ENCODE data around the gene RASA1. TPM values are rescaled to one million over a fixed set of nuclear protein-coding genes. Genes with fewer than 3 reads are reported as not detected.
"Not testable (repeated sequence)": the region's sequence is repeated elsewhere in the genome, so short reads cannot be mapped to it uniquely, and the experiment has no call there.

Gene RASA1
- total RNA-seq, 2 donors from 2014 or later, result 34.8 to 37.0 TPM

DNA sequence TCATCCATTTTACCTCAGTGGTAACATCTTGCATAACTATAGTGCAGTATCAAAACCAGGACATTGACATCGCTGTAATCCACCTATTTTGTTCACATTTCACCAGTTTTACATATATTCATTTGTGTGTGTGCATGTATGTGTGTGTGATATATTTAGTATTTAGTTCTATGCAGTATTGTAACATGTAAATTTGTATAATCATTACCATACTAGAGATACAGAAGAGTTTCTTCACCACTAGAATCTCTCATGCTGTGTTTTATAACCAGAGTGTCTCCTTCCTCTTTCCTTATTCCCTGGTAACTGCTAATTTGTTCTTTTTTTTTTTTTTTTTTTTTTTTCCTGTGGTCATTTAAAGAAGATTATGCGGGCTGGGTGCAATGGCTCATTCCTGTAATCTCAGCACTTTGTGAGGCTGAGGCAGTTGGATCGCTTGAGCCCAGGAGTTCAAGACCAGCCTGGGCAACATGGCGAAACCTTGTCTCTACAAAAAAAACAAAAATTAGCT lies 11.0 kb downstream of the RASA1 start:
- no peaks in the 10 kb centered on the region for H3K27me3 ChIP-seq (replicated peaks; ENCODE audit: insufficient read depth)
- H3K4me3 ChIP-seq, result no peak overlapping the region
- peaks cover 3 to 22% of the 10 kb centered on the region in 2 donors for H3K4me1 ChIP-seq (ENCODE audit: control insufficient read depth in 1 of 2, low read depth in 2 of 2)
- ATAC-seq (ENCODE audit: insufficient number of reproducible peaks, low FRiP score, low read depth) (no peak), DNase-seq (ENCODE audit: low spot score) (no peak)
- no peaks in the 10 kb centered on the region for H3K36me3 ChIP-seq
- TF ChIP-seq, protein P1, sequence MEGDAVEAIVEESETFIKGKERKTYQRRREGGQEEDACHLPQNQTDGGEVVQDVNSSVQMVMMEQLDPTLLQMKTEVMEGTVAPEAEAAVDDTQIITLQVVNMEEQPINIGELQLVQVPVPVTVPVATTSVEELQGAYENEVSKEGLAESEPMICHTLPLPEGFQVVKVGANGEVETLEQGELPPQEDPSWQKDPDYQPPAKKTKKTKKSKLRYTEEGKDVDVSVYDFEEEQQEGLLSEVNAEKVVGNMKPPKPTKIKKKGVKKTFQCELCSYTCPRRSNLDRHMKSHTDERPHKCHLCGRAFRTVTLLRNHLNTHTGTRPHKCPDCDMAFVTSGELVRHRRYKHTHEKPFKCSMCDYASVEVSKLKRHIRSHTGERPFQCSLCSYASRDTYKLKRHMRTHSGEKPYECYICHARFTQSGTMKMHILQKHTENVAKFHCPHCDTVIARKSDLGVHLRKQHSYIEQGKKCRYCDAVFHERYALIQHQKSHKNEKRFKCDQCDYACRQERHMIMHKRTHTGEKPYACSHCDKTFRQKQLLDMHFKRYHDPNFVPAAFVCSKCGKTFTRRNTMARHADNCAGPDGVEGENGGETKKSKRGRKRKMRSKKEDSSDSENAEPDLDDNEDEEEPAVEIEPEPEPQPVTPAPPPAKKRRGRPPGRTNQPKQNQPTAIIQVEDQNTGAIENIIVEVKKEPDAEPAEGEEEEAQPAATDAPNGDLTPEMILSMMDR (IDR thresholded peaks at IDR 0.05), result no peak
- no peaks in the 10 kb centered on the region for H3K9me3 ChIP-seq
- no peak overlapping the region for H3K27ac ChIP-seq

DNA sequence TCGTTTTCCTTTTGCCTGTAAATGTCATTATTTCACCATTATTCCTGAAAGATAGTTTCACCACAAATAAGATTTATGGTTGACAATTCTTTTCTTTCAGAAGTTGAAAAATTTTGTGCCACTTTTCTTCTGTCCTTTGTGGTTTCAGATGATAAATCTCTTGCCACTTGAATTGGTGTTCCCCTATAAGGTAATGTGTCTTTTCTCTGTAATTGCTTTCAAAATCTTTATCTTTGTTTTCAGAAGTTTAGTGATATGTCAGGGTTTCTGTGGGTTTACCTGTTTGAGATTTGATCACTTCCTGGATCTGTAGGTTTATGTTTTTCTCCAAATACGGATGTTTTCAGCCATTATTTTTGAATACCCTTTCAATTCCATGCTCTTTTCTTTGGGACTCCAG lies 14.6 kb downstream of the RASA1 start:
- no peaks in the 10 kb centered on the region for H3K9me3 ChIP-seq
- DNase-seq (ENCODE audit: low spot score), result no peak
- H3K36me3 ChIP-seq, result no peaks in the 10 kb centered on the region
- H3K4me3 ChIP-seq, result no peak overlapping the region
- TF ChIP-seq, protein P1 (IDR thresholded peaks at IDR 0.05), result no peak
- no peaks in the 10 kb centered on the region for H3K27me3 ChIP-seq (replicated peaks; ENCODE audit: insufficient read depth)
- peaks cover 3 to 16% of the 10 kb centered on the region in 2 donors for H3K4me1 ChIP-seq (ENCODE audit: control insufficient read depth in 1 of 2, low read depth in 2 of 2)
- ATAC-seq (ENCODE audit: insufficient number of reproducible peaks, low FRiP score, low read depth), result no peak
- no peak overlapping the region for H3K27ac ChIP-seq

DNA sequence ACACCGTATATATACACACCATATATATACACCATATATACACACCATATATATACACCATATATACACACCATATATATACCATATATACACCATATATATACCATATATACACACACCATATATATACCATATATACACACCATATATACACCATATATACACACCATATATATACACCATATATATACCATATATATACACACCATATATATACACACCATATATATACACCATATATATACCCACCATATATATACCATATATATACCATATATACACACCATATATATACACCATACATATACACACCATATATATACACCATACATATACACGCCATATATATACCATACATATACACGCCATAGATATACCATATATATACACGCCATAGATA lies 19.6 kb downstream of the RASA1 start:
- not testable (repeated sequence) for H3K27ac ChIP-seq; H3K4me3 ChIP-seq; H3K27me3 ChIP-seq (replicated peaks; ENCODE audit: insufficient read depth); H3K36me3 ChIP-seq; DNase-seq (ENCODE audit: low spot score); H3K9me3 ChIP-seq; ATAC-seq (ENCODE audit: insufficient number of reproducible peaks, low FRiP score, low read depth)
- peaks cover 0 to 15% of the 10 kb centered on the region in 2 donors for H3K4me1 ChIP-seq (ENCODE audit: control insufficient read depth in 1 of 2, low read depth in 2 of 2)

DNA sequence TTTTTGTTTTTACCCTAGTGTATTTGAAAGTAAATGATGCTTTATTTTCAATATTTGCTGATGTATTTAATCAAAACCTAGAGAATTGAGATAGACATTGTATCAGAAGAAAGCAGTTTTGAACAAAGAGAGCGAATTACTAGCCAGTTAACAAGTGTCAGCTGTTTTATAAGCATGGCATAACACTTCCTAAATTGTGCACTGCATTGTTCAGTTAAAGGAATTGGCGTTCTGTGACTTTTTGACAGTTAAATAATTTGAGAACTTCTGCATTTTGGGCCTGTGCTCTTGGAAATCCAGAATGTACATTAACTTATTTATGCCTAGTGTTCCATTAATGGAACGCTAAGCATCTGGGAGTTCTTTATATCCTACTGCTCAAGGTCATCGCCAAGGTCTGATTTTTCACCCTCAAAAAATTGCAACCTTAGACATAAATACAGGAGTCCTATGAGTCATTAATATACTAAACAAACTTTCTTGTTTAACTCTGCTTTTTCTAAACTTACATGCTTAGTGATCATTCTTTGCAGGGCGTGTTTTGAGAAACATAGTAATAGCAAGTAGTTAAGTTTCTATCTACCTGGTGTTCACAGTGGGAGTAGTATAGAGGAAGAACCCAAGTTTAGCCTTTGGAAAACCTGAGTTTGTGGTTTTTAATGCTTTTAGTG lies 31.1 kb downstream of the RASA1 start:
- Histone ChIP-seq H3K27me3 (replicated peaks; ENCODE audit: insufficient read depth) (no peaks in the 10 kb centered on the region), H3K27ac (no peak overlapping the region), H3K4me3 (no peak overlapping the region), H3K36me3 (no peaks in the 10 kb centered on the region), H3K4me1 (ENCODE audit: control insufficient read depth in 1 of 2, low read depth in 2 of 2) (peaks cover 7 to 13% of the 10 kb centered on the region in 2 donors), H3K9me3 (no peaks in the 10 kb centered on the region)
- no peak for ATAC-seq (ENCODE audit: insufficient number of reproducible peaks, low FRiP score, low read depth)
- no peak for DNase-seq (ENCODE audit: low spot score)
- TF ChIP-seq, protein P1 (IDR thresholded peaks at IDR 0.05), result no peak

DNA sequence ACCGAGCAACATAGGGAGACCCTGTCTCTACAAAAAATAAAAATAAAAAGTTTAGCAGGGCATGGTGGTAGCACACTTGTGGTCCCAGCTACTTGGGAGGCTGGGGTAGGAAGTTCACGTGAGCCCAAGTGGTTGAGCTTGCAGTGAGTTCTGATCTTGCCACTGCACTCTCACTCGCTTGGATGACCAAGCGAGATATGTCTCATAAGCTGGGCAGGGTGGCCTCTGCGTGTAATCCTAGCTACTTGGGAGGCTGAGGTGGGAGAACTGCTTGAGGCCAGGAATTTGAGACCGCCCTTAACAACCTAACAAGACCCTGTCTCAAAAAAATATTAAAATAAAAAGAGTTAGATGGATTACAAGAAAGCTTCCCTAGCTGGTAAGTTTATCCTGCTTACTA lies 32.5 kb downstream of the RASA1 start:
- Histone ChIP-seq H3K4me3 (no peak overlapping the region), H3K27me3 (replicated peaks; ENCODE audit: insufficient read depth) (no peaks in the 10 kb centered on the region), H3K4me1 (ENCODE audit: control insufficient read depth in 1 of 2, low read depth in 2 of 2) (peaks cover 7 to 13% of the 10 kb centered on the region in 2 donors), H3K9me3 (no peaks in the 10 kb centered on the region), H3K36me3 (no peaks in the 10 kb centered on the region), H3K27ac (no peak overlapping the region)
- TF ChIP-seq, protein P1 (IDR thresholded peaks at IDR 0.05), result no peak
- ATAC-seq (ENCODE audit: insufficient number of reproducible peaks, low FRiP score, low read depth), result no peak
- DNase-seq (ENCODE audit: low spot score), result no peak
